Measurements from ENCODE around the gene P3H2. TPM values are rescaled to one million over a fixed set of nuclear protein-coding genes. Genes with fewer than 3 reads are reported as not detected.

P3H2 gene
- total RNA-seq, 4 donors from 2014 or later: 0.24 to 4.0 (median 0.90) TPM

- no peak for DNase-seq
- in situ Hi-C loops (cut with MboI; ENCODE audit: low sequenced_read_pairs in 4 of 4): no loop called here
- no peak for TF ChIP-seq POLR2A (IDR thresholded peaks at IDR 0.05)
- TF ChIP-seq, protein P1, sequence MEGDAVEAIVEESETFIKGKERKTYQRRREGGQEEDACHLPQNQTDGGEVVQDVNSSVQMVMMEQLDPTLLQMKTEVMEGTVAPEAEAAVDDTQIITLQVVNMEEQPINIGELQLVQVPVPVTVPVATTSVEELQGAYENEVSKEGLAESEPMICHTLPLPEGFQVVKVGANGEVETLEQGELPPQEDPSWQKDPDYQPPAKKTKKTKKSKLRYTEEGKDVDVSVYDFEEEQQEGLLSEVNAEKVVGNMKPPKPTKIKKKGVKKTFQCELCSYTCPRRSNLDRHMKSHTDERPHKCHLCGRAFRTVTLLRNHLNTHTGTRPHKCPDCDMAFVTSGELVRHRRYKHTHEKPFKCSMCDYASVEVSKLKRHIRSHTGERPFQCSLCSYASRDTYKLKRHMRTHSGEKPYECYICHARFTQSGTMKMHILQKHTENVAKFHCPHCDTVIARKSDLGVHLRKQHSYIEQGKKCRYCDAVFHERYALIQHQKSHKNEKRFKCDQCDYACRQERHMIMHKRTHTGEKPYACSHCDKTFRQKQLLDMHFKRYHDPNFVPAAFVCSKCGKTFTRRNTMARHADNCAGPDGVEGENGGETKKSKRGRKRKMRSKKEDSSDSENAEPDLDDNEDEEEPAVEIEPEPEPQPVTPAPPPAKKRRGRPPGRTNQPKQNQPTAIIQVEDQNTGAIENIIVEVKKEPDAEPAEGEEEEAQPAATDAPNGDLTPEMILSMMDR (IDR thresholded peaks at IDR 0.05 in 4 of 5, conservative IDR thresholded peaks at IDR 0.05 in 1 of 5): no peak
- Histone ChIP-seq H3K27me3 (no peaks in the 10 kb centered on the region), H3K4me1 (no peaks in the 10 kb centered on the region), H3K4me3 (no peak overlapping the region), H3K9me3 (no peaks in the 10 kb centered on the region), H3K36me3 (no peaks in the 10 kb centered on the region), H3K27ac (no peak overlapping the region)
- intact Hi-C loops (cut with DNase I; ENCODE audit: low total_unique reads): no loop called here
- ATAC-seq: no peak
Measured at GRCh38 chr3:190064112-190064511, 56.6 kb downstream of the P3H2 start.

GRCh38 chr3:190063490-190063889 lies 57.2 kb downstream of the P3H2 start:
- intact Hi-C loops (cut with DNase I; ENCODE audit: low total_unique reads) (no loop called here), in situ Hi-C loops (cut with MboI; ENCODE audit: low sequenced_read_pairs in 4 of 4) (no loop called here)
- Histone ChIP-seq H3K27ac (no peak overlapping the region), H3K36me3 (no peaks in the 10 kb centered on the region), H3K4me3 (no peak overlapping the region), H3K4me1 (no peaks in the 10 kb centered on the region), H3K27me3 (no peaks in the 10 kb centered on the region), H3K9me3 (no peaks in the 10 kb centered on the region)
- TF ChIP-seq, protein P1 (IDR thresholded peaks at IDR 0.05 in 4 of 5, conservative IDR thresholded peaks at IDR 0.05 in 1 of 5): no peak
- TF ChIP-seq POLR2A (IDR thresholded peaks at IDR 0.05): no peak
- DNase-seq (no peak), ATAC-seq (no peak)

DNA sequence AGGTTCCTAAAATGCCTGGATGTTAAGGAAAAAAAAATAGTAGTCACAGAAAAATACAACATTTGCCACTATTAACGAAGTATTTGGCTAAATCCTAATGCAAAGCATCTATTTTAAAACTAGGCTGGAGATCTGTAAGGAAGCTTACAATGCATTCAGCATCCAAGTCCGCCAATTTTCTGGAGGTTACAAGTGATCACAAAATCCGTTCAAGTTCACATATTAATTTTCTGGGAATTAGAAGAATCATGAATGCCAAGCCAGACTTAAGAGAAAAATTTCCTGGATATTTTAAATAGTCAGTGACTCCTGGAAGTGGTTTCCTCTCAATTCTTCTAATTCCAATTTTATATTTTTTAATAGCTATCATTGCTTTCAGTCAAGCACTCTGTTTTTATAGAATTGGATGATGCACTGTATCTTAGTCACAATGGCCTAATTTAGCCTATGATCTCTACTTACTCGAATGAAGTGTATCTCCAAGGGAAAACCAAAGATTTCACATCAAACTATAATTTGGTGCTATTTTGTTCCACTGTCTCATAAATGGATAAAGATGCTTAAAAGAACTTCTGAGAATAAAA lies 60.4 kb downstream of the P3H2 start:
- no peaks in the 10 kb centered on the region for H3K4me1 ChIP-seq
- ATAC-seq (no peak), DNase-seq (no peak)
- no peak overlapping the region for H3K27ac ChIP-seq
- intact Hi-C loops (cut with DNase I; ENCODE audit: low total_unique reads): no loop called here
- in situ Hi-C loops (cut with MboI; ENCODE audit: low sequenced_read_pairs in 4 of 4): no loop called here
- no peaks in the 10 kb centered on the region for H3K9me3 ChIP-seq
- H3K4me3 ChIP-seq: no peak overlapping the region
- H3K36me3 ChIP-seq: no peaks in the 10 kb centered on the region
- TF ChIP-seq, protein P1 (IDR thresholded peaks at IDR 0.05 in 4 of 5, conservative IDR thresholded peaks at IDR 0.05 in 1 of 5): no peak
- no peak for TF ChIP-seq POLR2A (IDR thresholded peaks at IDR 0.05)
- H3K27me3 ChIP-seq: no peaks in the 10 kb centered on the region

DNA sequence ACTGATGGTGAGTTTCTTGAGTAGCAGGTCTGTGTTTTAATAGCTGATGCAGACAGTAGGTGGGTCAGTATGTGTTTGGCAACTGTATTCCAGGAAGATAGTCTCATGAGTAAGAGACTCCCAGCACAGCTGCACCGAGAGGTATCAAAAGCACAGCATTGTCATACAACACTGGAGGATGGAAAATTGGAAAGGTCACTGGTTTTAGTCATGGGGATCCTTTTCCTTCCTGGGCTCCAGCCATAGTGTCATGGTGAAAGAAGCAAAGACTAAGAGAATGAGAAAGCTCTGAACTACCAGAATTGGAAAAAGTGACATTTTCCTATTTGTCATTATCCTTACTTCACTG lies 61.5 kb downstream of the P3H2 start:
- TF ChIP-seq, protein P1 (IDR thresholded peaks at IDR 0.05 in 4 of 5, conservative IDR thresholded peaks at IDR 0.05 in 1 of 5): no peak
- TF ChIP-seq POLR2A (IDR thresholded peaks at IDR 0.05): no peak
- Histone ChIP-seq H3K4me3 (no peak overlapping the region), H3K36me3 (no peaks in the 10 kb centered on the region), H3K27me3 (no peaks in the 10 kb centered on the region), H3K9me3 (no peaks in the 10 kb centered on the region), H3K4me1 (no peaks in the 10 kb centered on the region), H3K27ac (no peak overlapping the region)
- ATAC-seq: no peak
- intact Hi-C loops (cut with DNase I; ENCODE audit: low total_unique reads) (loop anchor here (5.0 kb wide), 1 partner anchor 58 kb away; no protein-coding TSS in a partner anchor), in situ Hi-C loops (cut with MboI; ENCODE audit: low sequenced_read_pairs in 4 of 4) (no loop called here)
- DNase-seq: no peak

Measured in gastrocnemius medialis (tissue), 4 donors.